ENCODE measurements around the gene LLCFC1.
"Not testable (repeated sequence)": the region's sequence is repeated elsewhere in the genome, so short reads cannot be mapped to it uniquely, and the experiment has no call there.

Gene LLCFC1

GRCh38 chr7:142941541-142941940 is 2.3 kb downstream of the LLCFC1 start:
- no peak for DNase-seq (ENCODE audit: low read depth in 2 of 2)

DNA sequence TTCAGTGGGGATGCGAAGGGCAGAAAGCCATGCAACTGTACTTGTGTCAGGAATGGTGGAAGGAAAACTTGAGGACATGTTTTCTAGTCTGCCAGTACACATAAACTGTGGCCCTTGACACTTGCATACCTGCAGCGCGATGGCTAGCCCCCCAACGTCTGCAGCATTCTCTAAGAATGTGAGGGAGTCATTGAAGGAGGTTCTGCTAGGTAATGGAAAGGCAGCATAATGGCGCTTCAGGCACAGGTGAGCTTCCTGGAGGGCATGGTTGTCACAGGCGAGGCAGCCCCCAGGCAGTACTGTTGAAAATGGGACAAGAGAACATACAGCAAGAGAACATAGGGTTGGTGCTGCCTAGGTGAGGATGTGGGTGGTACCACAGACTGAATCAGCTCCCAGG is 3.5 kb downstream of the LLCFC1 start:
- no peak for DNase-seq (ENCODE audit: low read depth in 2 of 2)

- no peak for DNase-seq (ENCODE audit: low read depth in 2 of 2)
These were observed 4.5 kb downstream of the LLCFC1 start for GRCh38 chr7:142943706-142944268.

DNA sequence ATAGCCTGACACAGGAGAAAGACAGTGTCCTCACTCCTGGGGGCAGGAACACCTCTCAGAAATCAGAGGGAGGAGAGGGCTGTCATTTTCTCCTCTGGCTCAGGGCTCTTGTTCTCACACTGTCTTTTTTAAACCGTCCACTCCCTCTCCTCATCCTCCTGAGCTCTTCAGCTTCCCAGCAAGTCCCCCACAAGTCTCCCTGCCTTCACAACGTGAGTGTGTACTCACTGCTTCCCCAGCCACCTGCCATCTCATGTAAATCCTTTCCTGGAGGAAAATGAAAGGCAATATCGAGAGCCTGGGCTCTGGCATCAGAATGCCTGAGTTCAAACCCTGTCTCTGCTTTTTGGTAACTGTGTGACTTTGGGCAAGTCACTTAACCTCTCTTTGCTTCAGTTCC is 5.7 kb downstream of the LLCFC1 start:
- no peak for DNase-seq (ENCODE audit: low read depth in 2 of 2)

DNA sequence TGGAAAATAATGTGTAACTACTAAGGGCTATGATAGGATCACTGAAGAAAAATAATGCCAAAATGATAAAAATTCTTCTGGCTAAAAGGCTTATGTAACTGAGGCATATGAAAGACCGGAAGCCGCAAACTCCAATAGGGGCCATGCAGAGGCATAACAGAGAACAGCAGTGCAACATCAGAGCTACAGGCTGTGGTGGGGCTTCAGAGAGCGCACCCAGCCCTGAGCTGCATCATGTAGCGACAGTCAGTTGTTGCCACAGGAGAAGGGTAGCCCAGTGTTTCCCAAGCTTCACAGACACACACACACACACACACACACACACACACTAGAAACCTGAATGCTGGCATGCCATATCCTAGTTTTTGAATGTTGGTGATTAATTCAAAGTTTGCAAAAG is 9.3 kb downstream of the LLCFC1 start:
- no peak for DNase-seq (ENCODE audit: low read depth in 2 of 2)

DNA sequence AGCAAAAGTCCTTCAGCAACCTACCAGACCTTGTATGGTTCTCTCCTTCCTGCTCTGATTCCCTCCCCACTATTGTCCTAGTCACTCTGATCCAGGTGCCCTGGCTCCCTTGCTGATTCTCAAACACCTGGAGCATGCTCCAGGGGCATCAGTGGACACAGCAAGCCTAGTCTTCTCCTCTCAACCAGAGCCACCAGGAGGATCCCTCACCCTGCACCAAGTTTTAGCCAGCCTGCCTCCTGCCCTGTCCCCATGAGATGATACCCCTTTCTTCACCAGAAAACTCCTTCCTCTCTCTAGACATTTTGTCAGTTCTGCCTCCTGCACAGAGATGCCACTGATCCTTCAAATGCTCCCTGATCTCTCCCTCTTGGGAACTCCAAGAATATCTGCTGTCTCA is 11.0 kb downstream of the LLCFC1 start:
- DNase-seq (ENCODE audit: low read depth in 2 of 2), result no peak

DNA sequence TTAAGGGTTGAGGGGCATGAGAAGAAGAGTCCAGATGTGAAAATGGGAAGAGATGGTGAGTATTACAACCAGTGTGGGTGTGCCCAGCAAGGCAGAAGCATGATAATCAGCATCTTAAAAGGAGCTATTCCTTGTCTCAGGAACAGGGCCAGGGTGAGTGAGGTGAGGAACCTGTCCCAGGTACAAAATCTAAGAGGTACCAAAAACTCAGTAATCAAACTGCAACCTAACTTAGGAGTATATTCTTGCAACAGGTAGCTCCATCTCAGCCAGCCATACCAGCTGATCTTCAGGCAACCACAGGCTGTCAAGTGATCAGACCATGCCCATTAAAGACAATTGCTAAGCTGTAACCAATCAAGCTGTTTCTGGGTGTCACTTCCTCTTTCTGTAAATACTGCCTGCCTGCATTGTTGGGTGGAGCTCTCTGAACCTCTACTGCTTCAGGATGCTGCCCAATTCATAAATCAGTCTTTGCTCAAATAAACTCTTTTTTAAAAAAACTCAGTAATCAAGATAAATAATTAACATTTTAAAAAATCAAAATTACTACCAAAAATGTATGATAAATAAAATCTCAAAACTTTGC is 15.5 kb downstream of the LLCFC1 start:
- no peak for DNase-seq (ENCODE audit: low read depth in 2 of 2)

GRCh38 chr7:142956951-142957623 is 17.8 kb downstream of the LLCFC1 start:
- DNase-seq (ENCODE audit: low read depth in 2 of 2), result no peak

DNA sequence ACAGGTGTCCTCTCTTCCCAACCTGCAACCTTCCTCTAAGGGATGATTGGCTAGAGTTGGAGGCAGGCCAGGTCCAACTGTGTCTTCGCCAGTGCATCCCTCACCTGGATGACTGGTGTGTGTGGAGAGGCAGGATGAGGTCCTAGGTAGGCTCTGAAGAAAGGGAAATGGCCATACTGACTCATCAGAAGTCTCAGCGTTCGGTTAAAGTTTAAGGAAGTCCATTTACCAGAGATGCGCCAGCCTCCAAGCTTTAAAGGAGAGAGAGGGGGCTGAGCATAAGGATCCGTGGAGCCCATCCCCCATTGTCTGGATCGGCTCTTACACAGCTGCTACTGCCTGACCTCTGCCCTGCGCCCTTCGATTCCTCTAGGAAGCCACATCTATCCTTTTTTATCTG is 18.4 kb downstream of the LLCFC1 start:
- no peak for DNase-seq (ENCODE audit: low read depth in 2 of 2)

DNA sequence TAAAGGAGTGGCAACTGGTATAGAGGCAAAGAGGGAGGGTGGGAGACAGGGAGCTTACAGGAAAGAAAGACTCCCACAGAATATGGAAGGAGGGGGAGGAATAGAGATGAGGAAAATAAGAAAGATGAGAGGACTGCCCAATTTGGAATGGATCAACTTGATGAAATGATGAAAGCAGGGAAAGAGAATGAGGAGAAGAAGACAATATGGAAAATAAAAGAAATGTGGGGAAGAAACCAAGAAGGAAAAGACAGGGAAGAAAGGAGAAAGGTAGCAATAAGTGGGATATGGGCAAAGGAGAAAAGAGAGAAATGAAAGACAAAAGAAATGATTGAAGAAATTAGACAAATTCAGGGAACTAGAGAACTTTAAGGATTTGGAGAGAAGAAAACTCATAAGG is 19.9 kb downstream of the LLCFC1 start:
- no peak for DNase-seq (ENCODE audit: low read depth in 2 of 2)

GRCh38 chr7:142960955-142961512 is 21.8 kb downstream of the LLCFC1 start:
- DNase-seq (ENCODE audit: low read depth in 2 of 2), result no peak

- DNase-seq (ENCODE audit: low read depth in 2 of 2), result no peak
These were observed 22.3 kb downstream of the LLCFC1 start for GRCh38 chr7:142961595-142961972.

GRCh38 chr7:142961973-142962926 is 23.0 kb downstream of the LLCFC1 start, which contains the start of gene KEL:
KEL (minus strand) TSS chr7:142962363; CDS start chr7:142962206, 157 bp downstream.
- DNase-seq (ENCODE audit: low read depth in 2 of 2), result no peak

GRCh38 chr7:142962991-142963390 is 23.7 kb downstream of the LLCFC1 start:
- DNase-seq (ENCODE audit: low read depth in 2 of 2), result no peak

DNA sequence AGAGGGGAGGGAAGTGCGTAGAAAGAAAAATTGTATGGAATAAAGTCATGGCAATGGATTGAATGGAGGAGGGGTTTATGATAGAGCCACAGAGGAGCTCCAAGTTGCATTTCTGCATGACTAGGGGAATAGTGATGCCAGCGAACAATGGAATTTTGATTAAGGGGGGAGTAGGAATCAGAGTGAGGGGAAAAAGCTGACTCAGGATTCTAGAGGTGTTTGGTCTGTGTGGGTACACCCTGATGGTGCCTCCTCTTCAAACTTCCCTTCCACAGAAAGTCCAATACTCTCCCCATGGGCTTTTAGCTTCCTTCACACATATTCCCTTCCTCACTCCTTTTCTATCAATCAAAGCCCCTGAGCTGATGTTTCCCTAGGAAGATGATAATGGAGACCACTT is 24.7 kb downstream of the LLCFC1 start:
- no peak for DNase-seq (ENCODE audit: low read depth in 2 of 2)

- no peak for DNase-seq (ENCODE audit: low read depth in 2 of 2)
These were observed 25.4 kb downstream of the LLCFC1 start for GRCh38 chr7:142964502-142965246.

GRCh38 chr7:142968229-142968628 is 28.9 kb downstream of the LLCFC1 start:
- no peak for DNase-seq (ENCODE audit: low read depth in 2 of 2)

- no peak for DNase-seq (ENCODE audit: low read depth in 2 of 2)
These were observed 29.9 kb downstream of the LLCFC1 start for GRCh38 chr7:142969183-142969582.

DNA sequence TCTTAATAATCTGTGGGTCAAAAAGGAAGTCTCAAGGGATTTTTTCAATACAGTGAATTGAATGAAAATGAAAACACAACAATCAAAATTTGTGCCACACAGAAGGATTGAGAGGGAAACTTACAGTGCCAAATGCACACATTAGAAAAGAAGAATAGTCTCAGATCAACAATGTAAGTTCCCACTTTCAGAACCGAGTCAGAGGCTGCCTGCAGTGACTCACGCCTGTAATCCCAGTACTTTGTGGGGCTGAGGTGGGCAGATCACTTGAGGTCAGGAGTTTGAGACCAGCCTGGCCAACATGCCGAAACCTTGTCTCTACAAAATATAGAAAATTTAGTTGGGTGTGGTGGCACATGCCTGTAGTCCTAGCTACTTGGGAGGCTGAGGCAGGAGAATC is 35.3 kb downstream of the LLCFC1 start:
- DNase-seq (ENCODE audit: low read depth in 2 of 2), result no peak

DNA sequence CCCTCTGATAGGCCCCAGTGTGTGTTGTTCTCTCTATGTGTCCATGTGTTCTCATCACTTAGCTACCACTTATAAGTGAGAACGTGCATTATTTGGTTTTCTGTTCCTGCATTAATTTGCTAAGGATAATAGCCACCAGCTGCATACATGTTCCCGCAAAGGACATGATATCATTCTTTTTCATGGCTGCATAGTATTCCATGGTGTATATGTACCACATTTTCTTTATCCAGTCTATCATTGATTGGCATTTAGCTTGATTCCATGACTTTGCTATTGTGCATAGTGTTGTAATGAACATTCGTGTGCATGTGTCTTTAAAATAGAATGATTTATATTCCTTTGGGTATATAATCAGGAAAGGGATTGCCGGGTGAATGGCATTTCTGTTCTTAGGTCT is 39.1 kb downstream of the LLCFC1 start:
- DNase-seq (ENCODE audit: low read depth in 2 of 2), result not testable (repeated sequence)

GRCh38 chr7:142983825-142984224 is 44.5 kb downstream of the LLCFC1 start:
- no peak for DNase-seq (ENCODE audit: low read depth in 2 of 2)
